DOHH2 (cell line): ENCODE measurements around the gene DOLK.

Experiments used
- H3F3A ChIP-seq: fragments of 200-600 bp; sonication (generic), shearing (Covaris generic); 2 replicates; pipeline ENCODE4 v1.6.0; 2016; ENCODE audit warnings: antibody characterized with exemption, mild to moderate bottlenecking; ENCODE audit not compliant: control insufficient read depth, insufficient read depth
- H3K27ac ChIP-seq: fragments of 200-600 bp; sonication (generic); 2 replicates; pipeline ENCODE4 v1.5.1; 2014; ENCODE audit warnings: low read depth, mild to moderate bottlenecking, low read length, moderate library complexity
- H3K27me3 ChIP-seq: fragments of 200-600 bp; sonication (generic); 2 replicates; pipeline ENCODE4 v1.6.1; 2014; ENCODE audit warnings: mild to moderate bottlenecking, low read length, mixed read lengths; ENCODE audit not compliant: control insufficient read depth
- H3K36me3 ChIP-seq: fragments of 200-600 bp; sonication (generic); 2 replicates; pipeline ENCODE4 v1.6.1; 2014; ENCODE audit warnings: mild to moderate bottlenecking, low read length, moderate library complexity, mixed read lengths; ENCODE audit not compliant: control insufficient read depth
- H3K4me1 ChIP-seq: fragments of 200-600 bp; sonication (generic); 2 replicates; pipeline ENCODE4 v1.6.1; 2014; ENCODE audit warnings: mild to moderate bottlenecking, low read length, mixed read lengths; ENCODE audit not compliant: control insufficient read depth
- H3K4me2 ChIP-seq: fragments of 200-600 bp; sonication (generic); 2 replicates; pipeline ENCODE4 v1.6.0; 2014; ENCODE audit warnings: mild to moderate bottlenecking, low read length, moderate library complexity
- H3K4me3 ChIP-seq: fragments of 200-600 bp; sonication (generic); 2 replicates; pipeline ENCODE4 v1.5.1; 2014; ENCODE audit warnings: mild to moderate bottlenecking, low read length, mixed read lengths
- H3K79me2 ChIP-seq: fragments of 200-600 bp; sonication (generic); 2 replicates; pipeline ENCODE4 v1.6.1; 2014; ENCODE audit warnings: mild to moderate bottlenecking, low read length, mixed read lengths; ENCODE audit not compliant: control insufficient read depth
- H3K9me2 ChIP-seq: fragments of 200-600 bp; sonication (generic); replicated peaks from 2 replicates; pipeline ENCODE4 v1.6.1; 2014; ENCODE audit warnings: mild to moderate bottlenecking, low read length, mixed read lengths; ENCODE audit not compliant: control insufficient read depth
- H3K9me3 ChIP-seq: fragments of 200-600 bp; sonication (generic); 2 replicates; pipeline ENCODE4 v1.6.1; 2014; ENCODE audit warnings: antibody characterized with exemption, low read length, mixed read lengths; ENCODE audit not compliant: control insufficient read depth, insufficient read depth
- H4K20me1 ChIP-seq: fragments of 200-600 bp; sonication (generic); 2 replicates; pipeline ENCODE4 v1.6.0; 2014; ENCODE audit warnings: low read depth, mild to moderate bottlenecking, antibody characterized with exemption, low read length, moderate library complexity; ENCODE audit not compliant: control insufficient read depth, insufficient read depth
- CTCF ChIP-seq: fragments of 200-600 bp; sonication (generic); IDR thresholded peaks from one replicate; pipeline ENCODE4 v1.5.1; 2014; ENCODE audit warnings: antibody characterized with exemption, mild to moderate bottlenecking, low read depth, low read length; ENCODE audit not compliant: poor library complexity, severe bottlenecking
- EZH2phosphoT487 ChIP-seq: fragments of 200-600 bp; sonication (generic); IDR thresholded peaks from 2 replicates; pipeline ENCODE4 v1.6.1; 2017; ENCODE audit warnings: borderline replicate concordance, mild to moderate bottlenecking, antibody characterized with exemption, low read length, moderate library complexity, mixed read lengths

Gene DOLK

DNA sequence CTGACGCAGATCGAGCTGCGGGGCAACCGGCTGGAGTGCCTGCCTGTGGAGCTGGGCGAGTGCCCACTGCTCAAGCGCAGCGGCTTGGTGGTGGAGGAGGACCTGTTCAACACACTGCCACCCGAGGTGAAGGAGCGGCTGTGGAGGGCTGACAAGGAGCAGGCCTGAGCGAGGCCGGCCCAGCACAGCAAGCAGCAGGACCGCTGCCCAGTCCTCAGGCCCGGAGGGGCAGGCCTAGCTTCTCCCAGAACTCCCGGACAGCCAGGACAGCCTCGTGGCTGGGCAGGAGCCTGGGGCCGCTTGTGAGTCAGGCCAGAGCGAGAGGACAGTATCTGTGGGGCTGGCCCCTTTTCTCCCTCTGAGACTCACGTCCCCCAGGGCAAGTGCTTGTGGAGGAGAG is 31.2 kb downstream of the DOLK start:
- Histone ChIP-seq H3K9me2 (no peaks in the 10 kb centered on the region), H3K4me2 (no peak overlapping the region), H3K79me2 (peaks cover 12% of the 10 kb centered on the region; the same call in 1 of the 2 replicates), H3K27me3 (no peaks in the 10 kb centered on the region), H3K4me3 (no peak overlapping the region), H3K9me3 (no peaks in the 10 kb centered on the region), H4K20me1 (no peaks in the 10 kb centered on the region), H3F3A (peaks cover 5% of the 10 kb centered on the region; the same call in 1 of the 2 replicates), H3K36me3 (peaks cover 15% of the 10 kb centered on the region), H3K4me1 (peaks cover 9% of the 10 kb centered on the region), H3K27ac (no peak overlapping the region)
- no peak for TF ChIP-seq EZH2phosphoT487

DNA sequence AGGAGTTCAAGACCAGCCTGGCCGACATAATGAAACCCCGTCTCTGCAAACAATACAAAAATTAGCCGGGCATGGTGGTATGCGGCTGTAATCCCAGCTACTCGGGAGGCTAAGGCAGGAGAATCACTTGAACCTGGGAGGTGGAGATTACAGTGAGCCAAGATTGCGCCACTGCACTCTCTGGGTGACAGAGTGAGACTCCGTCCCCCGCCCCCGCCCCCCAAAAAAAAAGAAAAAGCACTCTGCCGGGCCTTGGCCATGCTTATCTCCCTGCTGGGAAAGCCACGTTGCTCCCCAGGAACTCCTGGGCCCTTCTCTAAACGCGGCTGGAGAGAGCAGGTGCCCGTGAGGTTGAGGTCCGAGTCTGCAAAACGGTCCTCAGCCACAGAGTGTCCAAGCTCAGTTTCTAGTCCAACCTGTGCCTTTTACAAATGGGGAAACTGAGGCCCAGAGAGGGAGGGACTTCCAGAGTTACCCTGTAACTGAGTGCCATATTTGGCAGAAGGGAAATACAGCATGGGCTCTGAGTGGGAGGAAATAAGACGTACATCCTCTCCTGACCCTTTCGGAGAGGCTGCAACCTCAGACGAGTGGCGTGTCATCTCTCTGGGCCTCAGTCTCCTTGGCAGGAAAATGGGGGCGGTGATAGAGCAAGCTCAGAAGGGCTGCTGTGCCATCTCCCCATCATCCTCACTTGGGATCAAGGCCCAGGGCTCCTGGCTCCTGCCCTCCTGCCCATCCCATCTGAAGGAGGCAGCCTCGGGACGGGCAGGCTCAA is 33.2 kb downstream of the DOLK start:
- no peak overlapping the region for H3K4me3 ChIP-seq
- H3K27ac ChIP-seq: no peak overlapping the region
- peaks cover 23% of the 10 kb centered on the region for H3K36me3 ChIP-seq
- H3F3A ChIP-seq: 0 out of 2 replicates have a peak, but pooled peaks cover 2% of the 10 kb centered on the region
- no peaks in the 10 kb centered on the region for H3K4me1 ChIP-seq
- no peak for TF ChIP-seq EZH2phosphoT487
- TF ChIP-seq CTCF: no peak
- H3K79me2 ChIP-seq: peaks cover 12% of the 10 kb centered on the region; the same call in 1 of the 2 replicates
- H4K20me1 ChIP-seq: no peaks in the 10 kb centered on the region
- H3K4me2 ChIP-seq: no peak overlapping the region
- H3K9me3 ChIP-seq: no peaks in the 10 kb centered on the region
- no peaks in the 10 kb centered on the region for H3K9me2 ChIP-seq
- H3K27me3 ChIP-seq: no peaks in the 10 kb centered on the region

- H3K27me3 ChIP-seq: no peaks in the 10 kb centered on the region
- no peak overlapping the region for H3K4me2 ChIP-seq
- H3K4me3 ChIP-seq: no peak overlapping the region
- no peaks in the 10 kb centered on the region for H3K9me2 ChIP-seq
- TF ChIP-seq EZH2phosphoT487: no peak
- no peak for TF ChIP-seq CTCF
- no peaks in the 10 kb centered on the region for H3K9me3 ChIP-seq
- no peaks in the 10 kb centered on the region for H3K4me1 ChIP-seq
- H4K20me1 ChIP-seq: no peaks in the 10 kb centered on the region
- peaks cover 12% of the 10 kb centered on the region; the same call in 1 of the 2 replicates for H3K79me2 ChIP-seq
- H3K27ac ChIP-seq: no peak overlapping the region
- H3K36me3 ChIP-seq: peaks cover 32% of the 10 kb centered on the region
- 0 out of 2 replicates have a peak, but pooled peaks cover 2% of the 10 kb centered on the region for H3F3A ChIP-seq
These were observed 34.1 kb downstream of the DOLK start for GRCh38 chr9:128913048-128913900.
